ENCODE results near the gene MAP3K1.

GRCh38 chr5:56862909-56863308, 47.6 kb downstream of the MAP3K1 start:
- TF ChIP-seq CTCF (IDR thresholded peaks at IDR 0.05): no peak
- TF ChIP-seq POLR2A (IDR thresholded peaks at IDR 0.05): no peak

Data from heart left ventricle (tissue), 13 donors.